HG02798 (cell line): ENCODE measurements around the gene PITX2.
"Not testable (repeated sequence)": the region's sequence is repeated elsewhere in the genome, so short reads cannot be mapped to it uniquely, and the experiment has no call there.

Experiments used
- ATAC-seq: cut with Tn5 transposase; IDR thresholded peaks from one replicate; pipeline ENCODE4 v1.9.1; 2021; ENCODE audit warnings: mild to moderate bottlenecking; ENCODE audit not compliant: unreplicated experiment, poor library complexity

The PITX2 gene

GRCh38 chr4:110613745-110614144, 9.1 kb downstream of the PITX2 start:
- ATAC-seq: no peak

DNA sequence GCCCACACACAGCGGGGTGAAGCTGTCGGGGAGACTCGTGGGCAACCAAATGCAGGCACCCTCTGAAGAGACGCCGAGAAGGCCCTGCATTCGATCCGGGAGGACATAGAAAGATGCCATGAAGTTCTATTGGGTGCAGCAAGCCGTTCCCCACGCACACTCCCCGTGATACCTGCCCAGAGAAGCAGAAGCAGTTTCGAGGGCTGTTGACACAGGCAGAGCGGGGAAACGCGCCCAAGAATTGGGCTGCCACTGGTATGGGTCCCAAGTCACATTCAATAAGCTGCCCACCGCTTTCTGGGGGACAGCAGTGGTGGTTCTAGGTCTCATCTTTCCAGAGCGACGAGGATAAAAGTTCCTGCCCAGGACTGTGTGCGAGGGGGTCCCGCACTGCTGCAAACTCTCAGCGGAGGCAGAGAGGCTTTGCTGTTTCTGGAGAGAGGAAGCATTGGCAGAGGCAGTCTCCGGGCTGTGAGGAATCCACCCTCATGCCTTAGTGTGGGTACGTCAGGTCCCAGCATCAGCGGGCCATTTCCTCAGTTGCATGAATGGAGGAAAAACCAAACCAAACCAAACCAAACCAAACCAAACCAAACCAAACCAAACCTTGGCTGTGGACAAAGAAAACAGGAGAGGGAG, 10.1 kb downstream of the PITX2 start:
- ATAC-seq: no peak

- no peak for ATAC-seq
Measured at GRCh38 chr4:110611968-110612447, 10.9 kb downstream of the PITX2 start.

GRCh38 chr4:110610940-110611831, 11.7 kb downstream of the PITX2 start:
- peak; percentile 72 for ATAC-seq

DNA sequence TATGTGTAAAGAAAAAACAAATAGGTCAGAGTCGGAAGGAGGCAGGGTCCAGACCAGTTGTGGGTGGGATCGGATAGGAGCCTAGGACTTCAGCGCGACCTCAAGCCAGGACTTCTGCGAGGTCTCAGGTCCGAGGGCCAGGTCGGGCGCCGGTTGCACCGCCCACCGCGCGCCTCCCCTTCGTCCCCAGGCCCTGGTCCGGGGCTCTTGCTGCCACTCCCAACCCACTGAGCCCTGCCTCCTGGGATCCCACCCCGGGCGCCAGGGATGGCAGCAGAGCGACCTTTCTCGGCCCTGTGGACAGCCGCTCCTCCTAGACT, 12.3 kb downstream of the PITX2 start:
- no peak for ATAC-seq

GRCh38 chr4:110609044-110609750, 13.7 kb downstream of the PITX2 start:
- ATAC-seq: no peak

DNA sequence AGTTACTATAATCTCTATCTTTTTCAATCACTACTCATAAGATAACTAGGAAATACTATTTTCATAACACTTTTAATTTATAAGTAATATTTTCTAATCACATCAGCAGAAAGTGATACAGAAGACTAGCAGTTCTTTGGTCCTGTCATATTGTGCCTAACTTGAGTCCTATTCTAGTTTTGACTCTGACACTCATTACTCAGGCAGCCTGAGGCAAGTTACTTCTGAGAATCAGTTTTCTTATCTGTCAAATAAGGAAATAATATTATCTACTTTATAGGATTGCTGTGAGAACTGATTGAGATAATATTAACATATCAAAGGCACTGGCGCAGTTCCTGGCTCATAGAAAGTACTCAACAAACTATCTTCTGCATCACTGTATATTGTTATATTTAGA, 17.8 kb downstream of the PITX2 start:
- no peak for ATAC-seq

- no peak for ATAC-seq
Measured at GRCh38 chr4:110602061-110602460, 20.8 kb downstream of the PITX2 start.

DNA sequence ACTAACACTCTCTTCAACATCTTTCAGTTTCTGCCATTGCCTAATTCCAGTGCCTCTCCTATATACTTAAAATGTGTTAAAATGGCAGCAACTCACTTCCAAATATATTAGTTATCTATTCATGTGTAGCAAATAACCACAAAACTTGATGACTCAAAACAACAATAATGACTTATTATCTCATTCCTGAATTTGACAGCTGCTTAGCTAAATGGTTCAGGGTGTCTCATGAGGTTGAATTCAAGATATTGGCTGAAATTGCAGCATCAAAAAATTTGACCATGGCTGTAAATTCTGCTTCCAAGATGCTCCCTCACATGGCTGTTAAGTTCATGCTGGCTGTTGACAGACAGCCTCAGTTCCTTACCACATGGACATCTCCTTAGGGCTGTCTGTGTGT, 25.3 kb downstream of the PITX2 start:
- no peak for ATAC-seq

- no peak for ATAC-seq
Measured at GRCh38 chr4:110596431-110596830, 26.4 kb downstream of the PITX2 start.

DNA sequence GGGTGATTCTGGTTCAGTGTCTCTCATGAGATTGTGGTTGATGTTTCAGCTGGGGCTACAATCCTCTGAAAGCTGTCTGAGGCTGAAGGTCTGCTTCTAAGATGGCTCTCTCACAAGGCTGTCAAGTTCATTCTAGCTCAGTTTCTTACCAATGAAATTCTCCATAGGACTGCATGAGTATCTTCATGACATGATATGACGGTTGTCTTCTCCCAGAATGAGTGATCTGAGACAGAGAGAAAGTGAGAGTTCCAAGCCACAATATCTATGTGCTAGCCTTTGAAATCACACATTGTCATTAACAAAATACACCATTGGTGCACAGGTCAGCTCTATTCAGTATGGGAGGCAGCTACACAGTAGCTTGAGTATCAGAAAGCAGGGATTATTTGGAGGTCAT, 27.3 kb downstream of the PITX2 start:
- no peak for ATAC-seq

DNA sequence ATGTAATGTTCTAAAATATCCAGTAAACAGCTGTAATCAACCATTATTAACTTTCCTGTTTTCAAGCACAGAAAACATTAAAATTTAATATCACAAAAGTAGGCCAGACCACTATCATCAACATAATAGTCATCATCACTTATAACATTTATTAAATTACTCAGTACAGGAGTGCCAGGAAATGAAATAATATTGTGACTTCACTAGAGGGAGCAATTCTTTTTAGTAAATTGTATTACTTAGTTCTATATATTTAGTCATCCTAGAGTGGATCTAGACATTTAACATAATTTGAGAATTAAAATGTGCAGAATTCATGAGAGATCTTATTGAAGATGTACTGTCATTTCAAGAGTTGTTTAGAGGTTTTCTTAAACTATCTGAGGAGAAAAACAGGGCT, 33.6 kb downstream of the PITX2 start:
- ATAC-seq: no peak

- no peak for ATAC-seq
Measured at GRCh38 chr4:110587666-110588285, 35.1 kb downstream of the PITX2 start.

GRCh38 chr4:110586131-110586850, 36.6 kb downstream of the PITX2 start:
- no peak for ATAC-seq

GRCh38 chr4:110576696-110577095, 46.2 kb downstream of the PITX2 start:
- not testable (repeated sequence) for ATAC-seq
